NCI-H82 treated with DMSO at 0.1 percent for 48 hours (cell line): Measurements from ENCODE around the gene CUL9.

Experiments used
- DNase-seq: peaks from one replicate; lab custom pipeline; 2025; ENCODE audit not compliant: unreplicated experiment; lab: John Stamatoyannopoulos, UW

Gene CUL9

DNA sequence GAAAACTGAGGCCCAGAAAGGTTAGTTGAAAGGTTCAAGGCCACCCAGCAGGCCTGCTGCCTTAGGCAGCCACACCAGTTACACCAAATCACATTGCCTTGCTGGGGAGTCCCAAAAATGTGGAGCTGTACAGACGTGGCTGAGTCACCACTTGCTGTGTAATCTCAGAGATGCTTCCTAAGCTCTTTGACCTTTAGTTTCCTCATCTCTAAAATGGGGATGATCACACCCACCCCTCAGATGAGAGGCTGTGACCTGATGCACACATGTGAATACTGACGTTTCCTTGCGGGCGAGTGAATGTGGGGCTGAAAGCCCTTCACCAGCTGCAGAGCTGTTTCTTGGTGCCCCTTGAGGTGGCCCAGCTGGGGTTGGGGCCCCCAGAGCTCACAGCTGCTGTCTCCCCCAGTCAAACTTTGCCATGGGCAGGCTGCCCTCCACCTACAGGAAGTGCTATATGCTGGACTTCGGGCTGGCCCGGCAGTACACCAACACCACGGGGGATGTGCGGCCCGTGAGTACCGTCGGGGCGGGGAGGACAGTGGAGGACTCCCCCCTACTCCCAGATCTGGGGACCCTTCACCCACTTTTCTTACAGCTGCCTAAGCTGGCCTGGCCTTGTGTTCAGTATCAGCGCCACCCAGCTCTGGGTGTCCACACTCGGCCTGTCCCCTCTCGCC is 72.3 kb downstream of the CUL9 start:
- DNase-seq = no peak

DNA sequence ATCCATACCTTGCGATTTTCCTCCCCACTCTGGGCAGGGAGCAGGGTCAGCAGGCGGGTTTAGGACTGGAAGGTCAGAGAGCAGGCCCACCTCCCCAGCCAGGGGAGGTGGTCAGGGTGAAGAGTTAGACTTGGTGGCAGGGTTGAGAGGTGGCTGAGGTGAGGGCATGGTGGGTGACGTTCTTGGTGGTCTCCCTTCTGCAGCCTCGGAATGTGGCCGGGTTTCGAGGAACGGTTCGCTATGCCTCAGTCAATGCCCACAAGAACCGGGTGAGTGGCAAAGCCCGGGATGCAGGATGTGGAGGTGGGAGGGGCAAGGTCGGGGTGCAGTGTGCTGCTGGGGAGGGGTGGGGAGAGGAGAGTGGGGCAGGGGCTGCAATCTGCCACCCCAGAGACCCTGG is 72.8 kb downstream of the CUL9 start:
- no peak for DNase-seq

DNA sequence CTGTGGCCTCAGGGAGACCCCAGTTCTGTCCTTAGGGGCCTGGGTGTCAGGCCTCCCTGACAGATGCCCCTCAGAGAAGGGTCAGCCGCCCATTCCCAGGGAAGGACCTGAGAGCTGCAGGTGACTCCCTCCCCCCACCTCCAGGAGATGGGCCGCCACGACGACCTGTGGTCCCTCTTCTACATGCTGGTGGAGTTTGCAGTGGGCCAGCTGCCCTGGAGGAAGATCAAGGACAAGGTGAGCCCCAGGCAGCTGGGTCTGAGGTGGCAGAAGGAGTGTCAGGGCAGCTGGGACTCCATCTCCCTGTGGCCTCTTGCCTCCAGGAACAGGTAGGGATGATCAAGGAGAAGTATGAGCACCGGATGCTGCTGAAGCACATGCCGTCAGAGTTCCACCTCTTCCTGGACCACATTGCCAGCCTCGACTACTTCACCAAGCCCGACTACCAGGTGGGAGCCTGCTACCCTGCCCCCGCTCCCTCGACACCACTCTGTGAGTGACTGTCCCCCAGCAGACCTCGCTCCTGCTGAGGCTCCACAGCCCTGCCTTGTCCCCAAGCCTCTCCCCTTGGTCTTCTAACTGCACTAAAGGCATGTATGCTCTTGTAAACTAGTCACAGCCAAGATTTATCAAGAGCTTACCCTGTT is 73.5 kb downstream of the CUL9 start:
- DNase-seq = no peak

DNA sequence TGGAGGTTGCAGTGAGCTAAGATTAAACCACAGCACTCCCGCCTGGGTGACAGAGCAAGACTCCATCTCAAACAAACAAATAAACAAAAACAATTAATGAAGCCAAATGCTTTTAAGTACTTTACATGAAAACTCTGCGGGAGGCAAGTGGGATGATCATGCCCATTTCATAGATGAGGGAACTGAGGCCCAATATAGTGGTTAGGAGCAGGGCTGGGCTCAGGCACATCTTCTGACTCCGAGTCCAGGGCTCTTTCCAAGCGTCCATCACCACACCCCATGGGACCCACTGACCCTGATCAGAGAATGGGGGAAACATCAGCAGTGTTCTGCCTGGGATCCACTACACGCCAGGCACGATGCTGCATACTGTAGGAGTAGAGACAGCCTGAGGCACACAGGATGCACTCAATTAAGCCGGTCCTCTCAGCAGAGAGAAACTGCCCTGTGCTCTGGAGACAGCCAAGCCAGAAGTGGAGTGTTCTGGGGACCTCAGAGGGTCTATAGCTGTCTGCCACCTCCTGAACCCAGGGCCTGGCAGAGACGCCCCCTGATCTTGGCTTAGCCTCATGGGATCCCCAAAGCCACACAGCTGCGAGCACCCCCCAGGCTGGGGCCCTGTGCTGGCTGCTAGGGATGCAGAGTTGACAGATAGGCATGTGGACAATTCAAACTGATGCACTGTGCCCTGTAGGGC is 74.8 kb downstream of the CUL9 start:
- no peak for DNase-seq

DNA sequence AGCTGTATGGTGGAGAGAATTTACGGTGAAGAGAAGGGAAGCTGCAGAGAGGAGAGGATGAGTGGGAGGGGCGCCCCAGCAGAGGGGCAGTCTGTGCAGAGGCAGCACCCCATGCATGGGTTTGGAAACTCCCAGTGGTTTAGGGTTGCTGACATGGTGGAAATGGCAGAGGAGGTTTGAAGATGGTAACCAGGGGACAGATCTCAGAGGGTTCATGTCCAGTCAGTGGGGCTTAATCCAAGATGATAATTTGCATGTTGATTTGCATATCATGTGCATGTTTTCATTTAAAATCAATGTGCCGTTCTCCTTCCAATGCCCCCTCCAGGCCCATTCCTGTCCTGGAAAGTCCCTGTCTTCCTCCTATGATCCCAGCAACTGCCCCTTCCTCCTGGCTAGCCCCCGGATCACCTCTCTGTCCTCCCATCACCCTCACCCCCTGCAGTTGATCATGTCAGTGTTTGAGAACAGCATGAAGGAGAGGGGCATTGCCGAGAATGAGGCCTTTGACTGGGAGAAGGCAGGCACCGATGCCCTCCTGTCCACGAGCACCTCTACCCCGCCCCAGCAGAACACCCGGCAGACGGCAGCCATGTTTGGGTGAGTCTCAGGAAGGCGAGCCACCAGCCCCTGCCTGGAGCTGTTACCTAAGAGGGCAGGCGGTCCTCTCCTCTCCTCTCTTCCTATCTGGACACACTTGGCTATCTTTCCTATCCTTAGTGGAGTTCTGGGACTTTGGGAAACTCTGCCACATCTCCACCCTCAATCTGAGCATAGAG is 75.6 kb downstream of the CUL9 start:
- DNase-seq = no peak

DNA sequence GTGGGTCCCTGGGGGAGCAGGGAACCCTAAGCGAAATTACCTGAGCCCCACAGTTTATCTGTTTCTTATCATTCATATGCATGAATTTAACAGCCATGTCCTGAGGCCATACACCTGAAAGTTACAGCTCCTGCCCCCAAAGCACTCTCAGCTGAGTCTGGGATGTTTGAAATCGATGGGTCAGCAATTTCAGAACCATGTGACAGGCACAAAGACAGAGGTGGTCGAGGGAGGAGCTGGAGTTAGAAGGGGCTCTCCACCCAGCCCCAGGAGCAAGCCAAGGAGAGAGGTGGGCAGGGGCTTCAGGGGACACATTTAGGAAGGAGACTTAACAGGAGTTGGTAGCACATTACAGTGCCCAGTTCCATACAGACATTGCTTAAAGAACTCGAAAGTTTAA is 76.2 kb downstream of the CUL9 start:
- DNase-seq = no peak

DNA sequence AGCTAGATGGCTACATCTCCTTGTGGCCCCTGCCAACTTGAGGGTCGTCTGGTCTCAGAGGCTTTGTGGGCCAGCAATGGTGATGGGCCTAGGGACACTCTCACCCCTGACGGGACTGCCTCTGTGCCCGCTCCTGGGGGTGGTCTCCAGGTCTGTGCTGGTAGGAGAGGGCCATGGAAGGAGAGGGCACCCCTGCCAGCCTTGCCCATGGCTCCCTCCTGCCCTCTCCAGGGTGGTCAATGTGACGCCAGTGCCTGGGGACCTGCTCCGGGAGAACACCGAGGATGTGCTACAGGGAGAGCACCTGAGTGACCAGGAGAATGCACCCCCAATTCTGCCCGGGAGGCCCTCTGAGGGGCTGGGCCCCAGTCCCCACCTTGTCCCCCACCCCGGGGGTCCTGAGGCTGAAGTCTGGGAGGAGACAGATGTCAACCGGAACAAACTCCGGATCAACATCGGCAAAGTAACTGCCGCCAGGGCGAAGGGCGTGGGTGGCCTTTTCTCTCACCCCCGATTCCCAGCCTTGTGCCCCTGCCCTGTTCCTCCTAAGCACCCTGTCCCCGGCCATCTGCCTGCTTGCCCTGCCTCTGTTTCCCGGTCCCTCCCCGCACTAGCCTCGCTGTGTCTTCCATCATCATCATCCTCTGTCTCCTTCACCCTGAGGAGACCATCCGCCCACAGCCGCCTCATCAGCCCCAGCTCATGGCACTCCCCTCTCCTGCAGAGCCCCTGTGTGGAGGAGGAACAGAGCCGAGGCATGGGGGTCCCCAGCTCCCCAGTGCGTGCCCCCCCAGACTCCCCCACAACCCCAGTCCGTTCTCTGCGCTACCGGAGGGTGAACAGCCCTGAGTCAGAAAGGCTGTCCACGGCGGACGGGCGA is 77.1 kb downstream of the CUL9 start:
- DNase-seq = no peak

DNA sequence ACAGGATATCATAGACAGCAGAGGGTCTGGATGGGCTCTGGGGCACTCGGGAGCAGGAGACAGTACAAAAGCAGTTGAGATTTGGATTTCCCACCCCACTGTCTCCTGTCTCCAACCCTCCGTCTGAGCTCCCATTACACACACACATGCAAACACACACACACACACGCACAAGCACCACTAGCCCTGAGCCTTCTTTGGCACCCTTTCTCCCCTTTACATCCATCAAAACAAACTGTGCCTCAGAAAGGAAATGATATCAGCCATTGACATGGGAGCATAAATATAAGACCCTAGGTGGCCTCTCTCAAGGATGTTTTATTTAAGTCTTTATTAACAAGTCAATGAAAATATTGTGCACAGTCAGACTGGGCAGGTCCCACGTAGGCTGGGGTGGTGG is 78.8 kb downstream of the CUL9 start:
- no peak for DNase-seq

DNA sequence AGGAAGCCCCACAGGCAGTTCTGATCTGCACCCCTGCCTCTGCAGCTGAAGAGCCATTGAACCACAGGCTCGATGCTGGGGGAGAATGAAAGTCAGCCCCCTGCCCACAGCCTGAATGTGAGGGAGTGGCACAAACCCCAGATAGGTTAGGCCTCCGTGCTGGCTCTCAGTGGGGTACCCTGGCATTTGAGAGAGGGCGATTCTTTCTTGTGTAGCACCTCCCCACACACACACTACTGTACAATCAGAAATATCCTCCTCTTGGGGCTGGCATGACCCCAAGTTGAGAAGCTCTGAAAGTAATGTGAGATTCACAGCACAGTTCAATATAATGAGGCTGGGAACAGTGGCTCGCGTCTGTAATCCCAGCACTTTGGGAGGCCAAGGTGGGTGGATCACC is 79.2 kb downstream of the CUL9 start:
- no peak for DNase-seq

DNA sequence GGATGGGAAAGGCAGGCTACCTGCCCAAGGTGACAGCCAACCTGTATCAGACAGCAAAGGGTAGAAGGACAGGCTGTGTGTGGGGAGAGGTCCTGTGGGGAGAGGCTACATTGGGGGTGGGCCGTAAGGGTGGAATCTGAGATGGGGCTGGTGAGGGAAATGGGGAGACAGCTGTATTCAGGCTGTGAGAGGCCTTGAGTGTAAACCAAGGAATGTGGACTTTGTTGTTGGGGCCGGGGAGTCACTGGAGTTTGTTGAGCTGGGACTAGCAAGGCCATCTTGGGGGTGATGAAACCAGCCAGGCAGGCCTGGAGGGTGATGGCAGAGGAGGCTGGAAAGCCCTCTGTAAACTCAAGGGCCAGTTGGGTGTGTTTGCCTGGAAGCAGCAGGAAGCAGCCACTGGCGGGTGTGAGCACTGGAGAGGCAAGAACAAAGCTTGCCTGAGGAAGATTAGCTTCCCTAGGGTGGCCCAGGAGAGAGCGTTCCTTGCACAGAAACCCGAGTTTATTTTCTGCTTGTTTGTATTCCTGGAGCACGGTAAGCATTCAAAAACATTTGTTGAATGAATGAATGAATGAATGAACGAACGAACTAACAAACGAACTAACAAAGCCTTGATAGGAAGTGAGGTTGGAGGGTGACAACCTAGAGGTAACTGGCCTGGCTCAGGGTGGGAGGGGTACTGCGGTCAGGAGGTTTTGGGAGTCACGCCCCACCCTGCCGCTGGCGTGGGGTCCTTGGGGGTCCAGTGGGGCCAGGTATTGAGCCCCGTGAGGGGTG is 80.2 kb downstream of the CUL9 start:
- no peak for DNase-seq

DNA sequence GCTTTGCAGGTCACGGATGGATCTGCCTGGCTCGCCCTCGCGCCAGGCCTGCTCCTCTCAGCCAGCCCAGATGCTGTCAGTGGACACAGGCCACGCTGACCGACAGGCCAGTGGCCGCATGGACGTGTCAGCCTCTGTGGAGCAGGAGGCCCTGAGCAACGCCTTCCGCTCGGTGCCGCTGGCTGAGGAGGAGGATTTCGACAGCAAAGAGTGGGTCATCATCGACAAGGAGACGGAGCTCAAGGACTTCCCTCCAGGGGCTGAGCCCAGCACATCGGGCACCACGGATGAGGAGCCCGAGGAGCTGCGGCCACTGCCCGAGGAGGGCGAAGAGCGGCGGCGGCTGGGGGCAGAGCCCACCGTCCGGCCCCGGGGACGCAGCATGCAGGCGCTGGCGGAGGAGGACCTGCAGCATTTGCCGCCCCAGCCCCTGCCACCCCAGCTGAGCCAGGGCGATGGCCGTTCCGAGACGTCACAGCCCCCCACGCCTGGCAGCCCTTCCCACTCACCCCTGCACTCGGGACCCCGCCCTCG is 80.9 kb downstream of the CUL9 start:
- DNase-seq = no peak

DNA sequence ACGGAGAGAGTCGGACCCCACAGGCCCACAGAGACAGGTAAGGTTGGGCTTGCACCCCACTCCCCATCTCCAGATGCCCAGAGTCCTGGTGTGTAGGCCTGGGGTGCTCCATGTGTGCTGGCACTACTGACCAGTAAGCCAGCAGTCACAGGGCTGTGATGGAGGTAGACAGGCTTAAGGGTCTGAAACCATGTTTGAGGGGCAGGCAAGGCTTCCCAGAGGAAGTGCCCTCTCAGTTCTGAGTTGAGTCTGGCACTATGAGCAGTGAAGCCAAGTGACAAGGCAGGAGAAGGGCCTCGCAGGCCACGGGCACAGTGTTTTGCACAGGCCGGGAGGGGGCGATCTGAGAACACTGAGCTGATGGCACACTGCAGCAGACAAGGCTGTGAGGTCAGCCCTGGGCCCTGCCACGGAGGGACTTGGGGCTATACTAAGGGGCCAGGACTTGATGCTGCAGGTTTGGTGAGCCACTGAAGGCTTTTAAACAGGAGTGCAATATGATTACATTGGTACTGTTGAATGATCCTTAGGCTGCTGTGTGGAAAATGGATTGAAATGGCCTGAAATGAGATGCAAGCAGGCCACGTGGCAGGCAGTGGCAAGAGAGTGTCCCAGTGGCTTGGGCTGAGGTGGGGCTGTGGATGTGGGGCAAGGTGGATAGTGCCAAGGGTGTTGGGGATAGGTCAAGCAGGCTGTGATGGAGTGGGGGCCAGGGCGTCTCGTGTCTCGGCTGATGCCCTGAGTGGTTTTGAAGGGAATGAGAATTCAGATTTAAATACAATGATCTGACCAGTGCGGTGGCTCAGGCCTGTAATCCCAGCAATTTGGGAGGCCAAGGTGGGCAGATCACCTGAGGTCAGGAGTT is 81.5 kb downstream of the CUL9 start:
- peak; percentile 22 for DNase-seq

DNA sequence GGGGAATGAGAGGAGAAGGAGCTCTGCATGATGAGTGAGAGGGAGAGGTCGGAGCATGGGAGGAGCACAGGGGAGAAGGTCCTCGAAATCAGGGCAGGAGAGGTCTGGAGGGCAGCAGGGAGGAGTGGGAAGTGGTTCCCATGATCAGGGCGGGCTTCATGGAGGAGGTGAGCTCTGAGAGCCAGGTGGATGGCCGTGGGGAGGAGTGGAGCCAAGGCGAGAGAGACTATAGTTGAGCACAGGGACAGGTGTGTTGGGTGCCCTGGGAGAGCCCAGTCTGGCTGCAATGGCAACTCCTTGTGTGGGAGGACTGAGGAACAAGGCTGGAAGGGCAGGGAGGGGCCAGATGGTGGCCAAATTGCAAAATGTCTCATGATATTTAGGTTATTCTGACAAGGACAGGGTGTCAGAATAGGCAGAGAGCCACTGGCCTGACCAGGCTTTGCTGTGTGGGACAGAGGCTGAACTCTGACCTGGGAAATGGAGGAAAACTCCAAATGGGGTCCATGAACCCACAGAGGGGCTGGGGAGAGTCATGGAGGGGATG is 82.7 kb downstream of the CUL9 start:
- no peak for DNase-seq

DNA sequence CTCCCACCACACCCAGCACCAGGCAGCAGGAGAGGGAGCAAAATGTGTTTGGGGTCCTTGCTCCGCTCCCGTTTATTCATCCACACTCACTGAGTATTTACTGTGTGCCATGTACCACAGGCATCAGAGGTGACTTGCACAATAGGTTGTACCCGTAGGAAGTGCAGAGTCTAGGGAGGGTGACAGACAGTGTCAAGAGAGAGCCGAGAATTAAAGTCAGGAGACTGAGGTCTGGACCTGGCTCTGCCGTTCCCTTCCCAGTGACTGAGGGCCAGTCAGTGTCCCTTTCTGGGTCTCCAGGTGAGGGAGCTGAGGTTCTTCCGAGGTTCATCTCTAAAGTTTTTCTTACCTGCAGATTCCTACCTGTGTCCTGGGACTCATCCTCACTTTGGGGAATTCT is 83.6 kb downstream of the CUL9 start:
- no peak for DNase-seq

DNA sequence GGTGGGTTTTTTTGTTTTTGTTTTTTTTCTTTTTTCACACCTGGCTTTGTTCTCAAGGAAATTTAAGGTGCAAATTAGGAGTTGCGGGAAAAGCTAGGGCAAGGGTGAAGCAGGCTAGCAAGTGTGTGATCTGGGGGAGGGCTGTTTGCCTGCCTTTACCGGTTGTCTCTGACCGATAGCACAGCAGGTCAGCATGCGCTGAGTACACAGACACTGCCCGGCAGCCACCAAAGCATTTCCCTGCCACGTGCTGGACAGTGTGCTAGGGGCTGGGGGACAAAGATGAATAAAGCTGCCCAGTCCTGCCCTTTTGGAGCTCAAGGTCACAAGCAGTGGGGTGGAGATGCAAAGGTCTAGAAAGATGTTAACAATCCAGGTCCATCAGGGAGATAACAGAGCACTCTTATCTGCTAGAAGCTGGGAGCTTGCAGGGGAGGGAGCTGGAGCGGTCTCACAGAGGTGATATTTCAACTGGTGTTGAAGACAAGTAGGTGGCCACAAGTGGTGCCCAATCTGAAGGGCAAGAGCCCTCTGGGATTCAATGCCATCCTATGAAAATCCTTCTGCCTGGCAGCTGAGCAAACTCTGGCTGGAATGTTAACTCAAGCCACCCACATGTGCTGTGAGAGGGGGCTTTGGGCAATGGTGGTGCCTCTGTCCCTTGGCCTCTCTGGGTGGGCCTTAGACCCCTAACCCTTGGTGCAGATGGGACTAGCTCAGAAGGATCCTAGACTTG is 85.8 kb downstream of the CUL9 start:
- no peak for DNase-seq

DNA sequence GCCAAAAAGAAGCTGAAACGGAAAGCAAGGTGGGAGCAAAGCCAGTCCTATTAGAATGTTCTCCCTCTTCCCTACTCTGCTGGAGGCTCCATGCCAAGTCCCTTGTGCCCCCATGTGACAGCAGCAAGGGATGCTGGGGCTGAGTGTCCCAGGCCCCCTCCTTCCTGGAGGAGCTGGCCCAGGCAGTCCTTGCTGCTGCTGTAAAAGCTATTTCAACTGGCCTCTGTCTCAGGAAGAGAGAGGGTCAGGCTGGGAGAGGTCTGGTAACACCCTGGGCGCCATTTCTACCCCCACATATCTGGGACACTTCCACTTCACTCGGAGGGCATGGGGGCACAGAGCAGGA is 86.3 kb downstream of the CUL9 start:
- DNase-seq = no peak

DNA sequence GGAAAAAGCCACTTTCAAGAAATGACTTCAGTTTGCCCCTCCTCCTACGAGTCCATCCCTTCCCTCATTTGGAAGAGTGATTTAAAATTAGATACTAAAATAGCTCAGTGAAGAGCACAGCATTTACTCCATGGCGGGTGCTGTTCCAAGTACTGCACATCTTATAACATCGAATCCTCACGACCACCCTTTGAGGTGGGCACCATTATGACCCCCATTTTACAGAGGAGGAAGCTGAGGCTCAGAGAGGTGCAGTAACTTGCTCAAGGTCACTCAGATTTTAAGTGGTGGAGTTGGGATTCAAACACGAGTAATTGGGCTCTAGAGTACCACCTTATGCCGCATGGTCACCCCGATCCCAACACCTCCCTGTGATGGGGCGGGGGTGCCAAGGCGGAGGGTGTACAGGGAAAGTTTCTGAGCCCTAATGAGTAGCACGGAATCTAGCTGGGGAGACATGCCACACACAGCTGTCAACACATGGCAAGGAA is 86.8 kb downstream of the CUL9 start:
- no peak for DNase-seq
